ENCODE measurements around the gene NTN1. TPM values are rescaled to one million over a fixed set of nuclear protein-coding genes. Genes with fewer than 3 reads are reported as not detected.

NTN1 gene
- total RNA-seq, 1 donor = 0.36 TPM

DNA sequence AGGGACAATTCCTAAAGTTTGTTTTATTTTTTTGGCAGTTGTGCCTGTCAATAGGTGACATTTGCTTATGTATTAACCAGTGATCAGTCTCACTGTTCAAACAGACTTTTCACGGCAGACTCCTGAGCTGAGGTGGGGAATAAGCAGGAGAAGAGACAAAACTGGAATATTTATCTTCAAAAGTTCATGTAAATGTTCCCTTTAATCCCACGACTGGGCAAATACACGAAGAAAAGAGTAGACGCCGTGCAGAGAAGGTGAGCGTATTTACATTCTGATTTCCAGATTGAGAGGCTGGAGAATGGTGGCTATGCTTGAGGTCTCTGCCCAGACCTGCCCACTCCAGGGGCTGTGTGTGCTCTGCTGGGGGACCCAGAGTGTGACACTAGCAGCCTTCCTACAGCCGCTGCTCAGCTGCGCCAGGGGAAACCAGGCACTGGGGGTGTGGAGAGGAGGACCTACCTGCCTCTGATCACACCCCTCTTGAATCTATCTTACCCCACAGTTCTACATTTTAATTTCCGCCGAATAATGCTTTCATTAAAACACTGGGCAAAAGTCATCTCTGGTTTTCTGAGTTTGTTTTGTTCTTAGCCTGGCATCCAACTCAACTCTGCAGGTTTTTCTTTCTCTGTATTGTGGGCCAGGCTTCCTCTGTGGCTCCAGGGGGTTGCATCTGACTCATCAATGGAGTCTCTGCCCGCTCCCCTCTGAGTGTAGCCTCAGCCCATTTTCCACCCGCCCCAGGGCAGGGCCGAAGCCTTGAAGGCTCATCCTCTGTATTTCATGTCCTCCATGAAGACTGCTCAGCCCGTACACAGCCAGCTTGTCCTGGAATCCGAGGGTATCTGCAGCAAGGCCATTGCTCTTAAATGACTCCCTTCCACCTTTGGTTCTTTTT, 237.1 kb downstream of the NTN1 start:
- no peak overlapping the region for H3K27ac ChIP-seq (ENCODE audit: low read depth, low read length)
- H3K79me2 ChIP-seq (ENCODE audit: insufficient read depth, low read length) = no peaks in the 10 kb centered on the region
- no peak for TF ChIP-seq CTCF (IDR thresholded peaks at IDR 0.05; ENCODE audit: extremely low read depth, low read depth, low read length)
- H3K4me2 ChIP-seq (ENCODE audit: insufficient read depth, low read length) = no peak overlapping the region
- H4K20me1 ChIP-seq (ENCODE audit: insufficient read depth, low read length) = no peaks in the 10 kb centered on the region
- H3K27me3 ChIP-seq (ENCODE audit: insufficient read depth, low read length) = no peaks in the 10 kb centered on the region
- no peak overlapping the region for H2AFZ ChIP-seq (ENCODE audit: low read length)
- no peaks in the 10 kb centered on the region for H3K36me3 ChIP-seq (ENCODE audit: insufficient read depth, low read length)
- H3K4me3 ChIP-seq (ENCODE audit: insufficient read depth, low read length) = no peak overlapping the region
- DNase-seq (ENCODE audit: insufficient read length, low spot score, missing footprints) = no peak
- no peaks in the 10 kb centered on the region for H3K4me1 ChIP-seq (ENCODE audit: insufficient read depth, low read length)
- H3K9me3 ChIP-seq (ENCODE audit: low read depth, low read length) = no peaks in the 10 kb centered on the region

GRCh38 chr17:9259419-9259818, 238.1 kb downstream of the NTN1 start:
- no peaks in the 10 kb centered on the region for H3K9me3 ChIP-seq (ENCODE audit: low read depth, low read length)
- peak; percentile 25 for DNase-seq (ENCODE audit: insufficient read length, low spot score, missing footprints)
- no peaks in the 10 kb centered on the region for H3K4me1 ChIP-seq (ENCODE audit: insufficient read depth, low read length)
- no peaks in the 10 kb centered on the region for H3K27me3 ChIP-seq (ENCODE audit: insufficient read depth, low read length)
- no peaks in the 10 kb centered on the region for H4K20me1 ChIP-seq (ENCODE audit: insufficient read depth, low read length)
- H3K4me3 ChIP-seq (ENCODE audit: insufficient read depth, low read length) = no peak overlapping the region
- H3K4me2 ChIP-seq (ENCODE audit: insufficient read depth, low read length) = no peak overlapping the region
- no peak overlapping the region for H2AFZ ChIP-seq (ENCODE audit: low read length)
- no peak overlapping the region for H3K27ac ChIP-seq (ENCODE audit: low read depth, low read length)
- no peaks in the 10 kb centered on the region for H3K79me2 ChIP-seq (ENCODE audit: insufficient read depth, low read length)
- H3K36me3 ChIP-seq (ENCODE audit: insufficient read depth, low read length) = no peaks in the 10 kb centered on the region
- TF ChIP-seq CTCF (IDR thresholded peaks at IDR 0.05; ENCODE audit: extremely low read depth, low read depth, low read length) = no peak

- TF ChIP-seq CTCF (IDR thresholded peaks at IDR 0.05; ENCODE audit: extremely low read depth, low read depth, low read length) = no peak
- no peak overlapping the region for H3K4me2 ChIP-seq (ENCODE audit: insufficient read depth, low read length)
- no peaks in the 10 kb centered on the region for H3K9me3 ChIP-seq (ENCODE audit: low read depth, low read length)
- H3K4me3 ChIP-seq (ENCODE audit: insufficient read depth, low read length) = no peak overlapping the region
- H2AFZ ChIP-seq (ENCODE audit: low read length) = no peak overlapping the region
- H3K36me3 ChIP-seq (ENCODE audit: insufficient read depth, low read length) = no peaks in the 10 kb centered on the region
- no peak overlapping the region for H3K27ac ChIP-seq (ENCODE audit: low read depth, low read length)
- H3K4me1 ChIP-seq (ENCODE audit: insufficient read depth, low read length) = no peaks in the 10 kb centered on the region
- no peak for DNase-seq (ENCODE audit: insufficient read length, low spot score, missing footprints)
- no peaks in the 10 kb centered on the region for H3K79me2 ChIP-seq (ENCODE audit: insufficient read depth, low read length)
- no peaks in the 10 kb centered on the region for H3K27me3 ChIP-seq (ENCODE audit: insufficient read depth, low read length)
- H4K20me1 ChIP-seq (ENCODE audit: insufficient read depth, low read length) = no peaks in the 10 kb centered on the region
Observed at GRCh38 chr17:9261081-9262012, 240.0 kb downstream of the NTN1 start.
